SK-N-SH treated with all-trans-retinoic acid at 6 μM for 48 hours (cell line): ENCODE results near the gene MRPL4.
"Not testable (repeated sequence)": the region's sequence is repeated elsewhere in the genome, so short reads cannot be mapped to it uniquely, and the experiment has no call there.

Experiments
- ARNTL ChIP-seq: fragments of 450-650 bp; formaldehyde crosslinking; IDR thresholded peaks from 2 replicates; pipeline ENCODE4 v1.5.0; 2020; ENCODE audit warnings: low read depth, mild to moderate bottlenecking, moderate library complexity, borderline replicate concordance
- ESRRG ChIP-seq: fragments of 250-450 bp; sonication (Bioruptor Pico); IDR thresholded peaks from 2 replicates; pipeline ENCODE4 v1.6.1; 2021; ENCODE audit warnings: mild to moderate bottlenecking
- GLIS3 ChIP-seq: fragments of 250-450 bp; sonication (Bioruptor Pico); IDR thresholded peaks from 2 replicates; pipeline ENCODE4 v1.5.0; 2020; ENCODE audit warnings: mild to moderate bottlenecking, moderate library complexity
- OSR1 ChIP-seq: fragments of 250-450 bp; sonication (Bioruptor Pico); IDR thresholded peaks from 2 replicates; pipeline ENCODE4 v1.8.0; 2022; ENCODE audit warnings: moderate library complexity, mild to moderate bottlenecking, inconsistent platforms
- RARB ChIP-seq: fragments of 250-450 bp; sonication (Bioruptor Pico); IDR thresholded peaks from 2 replicates; pipeline ENCODE4 v1.8.0; 2021; ENCODE audit warnings: mild to moderate bottlenecking, moderate library complexity
- ZNF565 ChIP-seq: fragments of 450-650 bp; formaldehyde crosslinking; conservative IDR thresholded peaks from 2 replicates; pipeline ENCODE4 v1.5.0; 2020; ENCODE audit warnings: low read depth, mild to moderate bottlenecking, moderate library complexity
- ZNF70 ChIP-seq: fragments of 450-650 bp; formaldehyde crosslinking; IDR thresholded peaks from 2 replicates; pipeline ENCODE4 v1.5.0; 2020; ENCODE audit warnings: mild to moderate bottlenecking, moderate library complexity
- TF ChIP-seq, protein P1 (sequence below): fragments of 250-450 bp; sonication (Bioruptor Pico); IDR thresholded peaks from 2 replicates; pipeline ENCODE4 v1.8.0; 2020; ENCODE audit warnings: mild to moderate bottlenecking, moderate library complexity, borderline replicate concordance
- TF ChIP-seq, protein P2 (sequence below): fragments of 250-450 bp; sonication (Bioruptor Pico); IDR thresholded peaks from 2 replicates; pipeline ENCODE4 v1.5.1; 2020; ENCODE audit warnings: low read depth, mild to moderate bottlenecking, moderate library complexity

DNA sequence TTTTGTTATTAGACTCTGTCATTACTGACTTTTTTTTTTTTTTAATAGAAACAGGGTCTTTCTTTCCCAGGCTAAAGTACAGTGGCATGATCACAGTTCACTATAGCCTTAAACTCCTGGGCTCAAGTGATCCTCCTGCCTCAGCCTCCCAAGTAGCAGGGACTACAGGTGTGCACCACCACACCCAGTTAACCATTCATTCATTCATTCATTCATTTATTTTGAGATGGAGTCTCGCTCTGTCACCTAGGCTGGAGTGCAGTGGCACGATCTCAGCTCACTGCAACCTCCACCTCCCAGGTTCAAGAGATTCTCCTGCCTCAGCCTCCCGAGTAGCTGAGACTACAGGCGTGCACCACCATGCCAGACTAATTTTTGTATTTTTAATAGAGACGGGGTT, 30.0 kb downstream of the MRPL4 start:
- TF ChIP-seq GLIS3 (CRISPR knock-in tag); OSR1 (CRISPR knock-in tag); ARNTL (CRISPR knock-in tag); ZNF565; ESRRG (CRISPR knock-in tag); ZNF70 (CRISPR knock-in tag); RARB (CRISPR knock-in tag): not testable (repeated sequence)
- TF ChIP-seq, protein P1, sequence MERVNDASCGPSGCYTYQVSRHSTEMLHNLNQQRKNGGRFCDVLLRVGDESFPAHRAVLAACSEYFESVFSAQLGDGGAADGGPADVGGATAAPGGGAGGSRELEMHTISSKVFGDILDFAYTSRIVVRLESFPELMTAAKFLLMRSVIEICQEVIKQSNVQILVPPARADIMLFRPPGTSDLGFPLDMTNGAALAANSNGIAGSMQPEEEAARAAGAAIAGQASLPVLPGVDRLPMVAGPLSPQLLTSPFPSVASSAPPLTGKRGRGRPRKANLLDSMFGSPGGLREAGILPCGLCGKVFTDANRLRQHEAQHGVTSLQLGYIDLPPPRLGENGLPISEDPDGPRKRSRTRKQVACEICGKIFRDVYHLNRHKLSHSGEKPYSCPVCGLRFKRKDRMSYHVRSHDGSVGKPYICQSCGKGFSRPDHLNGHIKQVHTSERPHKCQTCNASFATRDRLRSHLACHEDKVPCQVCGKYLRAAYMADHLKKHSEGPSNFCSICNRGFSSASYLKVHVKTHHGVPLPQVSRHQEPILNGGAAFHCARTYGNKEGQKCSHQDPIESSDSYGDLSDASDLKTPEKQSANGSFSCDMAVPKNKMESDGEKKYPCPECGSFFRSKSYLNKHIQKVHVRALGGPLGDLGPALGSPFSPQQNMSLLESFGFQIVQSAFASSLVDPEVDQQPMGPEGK (CRISPR knock-in tag), result not testable (repeated sequence)
- TF ChIP-seq, protein P2, sequence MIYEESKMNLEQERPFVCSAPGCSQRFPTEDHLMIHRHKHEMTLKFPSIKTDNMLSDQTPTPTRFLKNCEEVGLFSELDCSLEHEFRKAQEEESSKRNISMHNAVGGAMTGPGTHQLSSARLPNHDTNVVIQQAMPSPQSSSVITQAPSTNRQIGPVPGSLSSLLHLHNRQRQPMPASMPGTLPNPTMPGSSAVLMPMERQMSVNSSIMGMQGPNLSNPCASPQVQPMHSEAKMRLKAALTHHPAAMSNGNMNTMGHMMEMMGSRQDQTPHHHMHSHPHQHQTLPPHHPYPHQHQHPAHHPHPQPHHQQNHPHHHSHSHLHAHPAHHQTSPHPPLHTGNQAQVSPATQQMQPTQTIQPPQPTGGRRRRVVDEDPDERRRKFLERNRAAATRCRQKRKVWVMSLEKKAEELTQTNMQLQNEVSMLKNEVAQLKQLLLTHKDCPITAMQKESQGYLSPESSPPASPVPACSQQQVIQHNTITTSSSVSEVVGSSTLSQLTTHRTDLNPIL, result not testable (repeated sequence)
